Measurements from ENCODE around the gene ATG3. TPM values are rescaled to one million over a fixed set of nuclear protein-coding genes. Genes with fewer than 3 reads are reported as not detected.

ATG3 gene
- polyA plus RNA-seq (35.5 to 61.3 TPM (median 38.6 TPM) in 3 replicates), polyA minus RNA-seq (11.1 to 31.4 TPM (median 11.5 TPM) in 3 replicates)
- polyA plus RNA-seq (2011; ENCODE audit: low read depth), result 162 TPM
- 35.3 and 48.3 TPM in 2 replicates for polyA plus RNA-seq (2011; cell fraction: cytosol; rRNA removed)
- 22.7 and 26.3 TPM in 2 replicates for polyA plus RNA-seq (2011; cell fraction: nucleus; rRNA removed)
- polyA plus RNA-seq (2012; ENCODE audit: low replicate concordance), result 42.2 and 43.2 TPM in 2 replicates
- 36.6 TPM for polyA minus RNA-seq (2011; cell fraction: cytosol; rRNA and poly(A)+ RNA removed)
- 9.9 and 13.8 TPM in 2 replicates for polyA minus RNA-seq (2011; cell fraction: nucleus; rRNA and poly(A)+ RNA removed)

- FAIRE-seq (peak; percentile 90), DNase-seq (ENCODE audit: low read depth, low spot score) (peak; percentile 94)
- H3K79me2 ChIP-seq (ENCODE audit: control insufficient read depth, insufficient read depth, low read length), result peaks cover 41% of the 10 kb centered on the region
- no peaks in the 10 kb centered on the region for H3K36me3 ChIP-seq (ENCODE audit: control insufficient read depth in 2 of 2, extremely low read depth in 1 of 2, insufficient read depth in 2 of 2, low read length in 2 of 2)
- peak within 1 kb of the TSS; percentile 94 for H3K9ac ChIP-seq (ENCODE audit: control insufficient read depth, extremely low read depth, insufficient read depth, low read length)
- peak within 1 kb of the TSS; percentile 97 for H3K27ac ChIP-seq (ENCODE audit: control insufficient read depth, insufficient read depth, low read length)
- no peak for TF ChIP-seq EZH2 (IDR thresholded peaks at IDR 0.05; ENCODE audit: low read length)
- TF ChIP-seq CTCF (optimal IDR thresholded peaks at IDR 0.05 in 1 of 3, IDR thresholded peaks at IDR 0.05 in 1 of 3, conservative IDR thresholded peaks at IDR 0.05 in 1 of 3; ENCODE audit: extremely low read depth in 1 of 3, insufficient read depth in 2 of 3, low read length in 3 of 3), result peak in 1 of 3 experiments; percentile 16
- dilution Hi-C loops (cut with MboI; ENCODE audit: extremely low pct_ligation_motif_present, low sequenced_read_pairs), result no loop called here
- H3K9me1 ChIP-seq (ENCODE audit: control insufficient read depth, extremely low read depth, insufficient read depth, low read length), result no peaks in the 10 kb centered on the region
- H3K4me1 ChIP-seq (ENCODE audit: control insufficient read depth, extremely low read depth, insufficient read depth, low read length), result peaks cover 17% of the 10 kb centered on the region
- no peaks in the 10 kb centered on the region for H3K27me3 ChIP-seq (ENCODE audit: control insufficient read depth, extremely low read depth, insufficient read depth, low read length)
- no peaks in the 10 kb centered on the region for H3K9me3 ChIP-seq (ENCODE audit: control insufficient read depth, low read depth, low read length)
- H3K4me3 ChIP-seq (ENCODE audit: control insufficient read depth in 2 of 3, extremely low read depth in 1 of 3, insufficient read depth in 2 of 3, low read depth in 1 of 3, low read length in 3 of 3), result peak within 1 kb of the TSS; percentile 54 to 89 (median 73)
- H3K4me2 ChIP-seq (ENCODE audit: control insufficient read depth, extremely low read depth, insufficient read depth, low read depth, low read length), result peak within 1 kb of the TSS; percentile 86
- H4K20me1 ChIP-seq (ENCODE audit: control insufficient read depth, extremely low read depth, insufficient read depth, low read length), result no peaks in the 10 kb centered on the region
- peak within 1 kb of the TSS; percentile 98 for H2AFZ ChIP-seq (ENCODE audit: control insufficient read depth, low read length)
Measured at GRCh38 chr3:112561734-112562529, at the start of gene ATG3, which contains the start of gene SLC35A5. Gene ATG3 (minus strand): TSS chr3:112561962. CDS start chr3:112561528, 434 bp downstream. Gene SLC35A5 (plus strand): TSS chr3:112562045. CDS start chr3:112563404, 1,359 bp downstream.

- FAIRE-seq, result no peak
Measured at GRCh38 chr3:112610121-112610520, 48.4 kb upstream of the ATG3 start.

More at GRCh38 chr3:112610121-112610520, 48.4 kb upstream of the ATG3 start:
- Histone ChIP-seq H2AFZ (ENCODE audit: control insufficient read depth, low read length) (no peak overlapping the region), H3K4me3 (ENCODE audit: control insufficient read depth in 2 of 3, extremely low read depth in 1 of 3, insufficient read depth in 2 of 3, low read depth in 1 of 3, low read length in 3 of 3) (no peak overlapping the region), H3K4me1 (ENCODE audit: control insufficient read depth, extremely low read depth, insufficient read depth, low read length) (no peaks in the 10 kb centered on the region), H3K27me3 (ENCODE audit: control insufficient read depth, extremely low read depth, insufficient read depth, low read length) (no peaks in the 10 kb centered on the region), H3K9ac (ENCODE audit: control insufficient read depth, extremely low read depth, insufficient read depth, low read length) (no peak overlapping the region), H3K27ac (ENCODE audit: control insufficient read depth, insufficient read depth, low read length) (no peak overlapping the region), H3K79me2 (ENCODE audit: control insufficient read depth, insufficient read depth, low read length) (no peaks in the 10 kb centered on the region), H3K9me3 (ENCODE audit: control insufficient read depth, low read depth, low read length) (no peaks in the 10 kb centered on the region), H3K36me3 (ENCODE audit: control insufficient read depth in 2 of 2, extremely low read depth in 1 of 2, insufficient read depth in 2 of 2, low read length in 2 of 2) (no peaks in the 10 kb centered on the region), H3K9me1 (ENCODE audit: control insufficient read depth, extremely low read depth, insufficient read depth, low read length) (no peaks in the 10 kb centered on the region), H3K4me2 (ENCODE audit: control insufficient read depth, extremely low read depth, insufficient read depth, low read depth, low read length) (no peak overlapping the region), H4K20me1 (ENCODE audit: control insufficient read depth, extremely low read depth, insufficient read depth, low read length) (no peaks in the 10 kb centered on the region)
- no peak for DNase-seq (ENCODE audit: low read depth, low spot score)
- dilution Hi-C loops (cut with MboI; ENCODE audit: extremely low pct_ligation_motif_present, low sequenced_read_pairs), result no loop called here
- no peak for TF ChIP-seq CTCF (optimal IDR thresholded peaks at IDR 0.05 in 1 of 3, IDR thresholded peaks at IDR 0.05 in 1 of 3, conservative IDR thresholded peaks at IDR 0.05 in 1 of 3; ENCODE audit: extremely low read depth in 1 of 3, insufficient read depth in 2 of 3, low read length in 3 of 3)
- TF ChIP-seq EZH2 (IDR thresholded peaks at IDR 0.05; ENCODE audit: low read length), result no peak
